ENCODE data around the gene CHMP2A. TPM values are rescaled to one million over a fixed set of nuclear protein-coding genes. Genes with fewer than 3 reads are reported as not detected.
A peak's percentile ranks its signal among the peaks of the same experiment; 100 is the strongest.

CHMP2A gene
- total RNA-seq, 1 experiment from 2014 or later: 191 TPM

DNA sequence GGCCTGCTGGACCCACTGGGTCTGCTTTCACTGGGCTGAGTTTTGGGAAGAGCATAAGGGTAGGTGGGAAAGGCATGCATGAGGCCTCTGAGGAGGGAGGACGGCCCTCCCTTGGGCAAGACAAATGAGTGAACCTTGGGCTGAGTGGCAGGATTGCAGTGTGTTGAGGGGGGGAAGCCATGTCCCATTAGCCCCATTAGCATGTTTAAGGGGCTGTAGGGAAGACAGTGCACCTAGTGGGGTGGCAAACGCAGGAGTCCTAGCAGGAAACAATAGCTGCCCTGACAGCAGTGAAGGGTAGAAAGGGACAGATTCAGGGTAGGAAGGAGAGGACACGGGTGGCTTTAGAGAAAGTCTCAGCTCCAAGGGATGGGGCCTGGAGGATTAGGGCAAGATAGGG lies 32.2 kb downstream of the CHMP2A start:
- Histone ChIP-seq H3K4me1 (ENCODE audit: control insufficient read depth, insufficient read depth, low read length) (peaks cover 20% of the 10 kb centered on the region), H3K27ac (ENCODE audit: low read length) (no peak overlapping the region), H3K9me3 (ENCODE audit: control insufficient read depth, insufficient read depth, low read depth, low read length) (no peaks in the 10 kb centered on the region), H3K36me3 (ENCODE audit: control insufficient read depth, insufficient read depth, low read length) (no peaks in the 10 kb centered on the region; the same call in 1 of the 2 replicates), H3K4me3 (ENCODE audit: low read depth in 2 of 2, low read length in 2 of 2) (no peak overlapping the region), H3K27me3 (ENCODE audit: control insufficient read depth, insufficient read depth, low read length) (no peaks in the 10 kb centered on the region)
- CTCF ChIA-PET: no interaction called here
- intact Hi-C loops (cut with micrococcal nuclease; ENCODE audit: unreplicated experiment) (no loop called here), in situ Hi-C loops (cut with HindIII; ENCODE audit: low pct_unique_long_range_greater_than_20kb, low sequenced_read_pairs) (no loop called here)
- TF ChIP-seq, protein P1, sequence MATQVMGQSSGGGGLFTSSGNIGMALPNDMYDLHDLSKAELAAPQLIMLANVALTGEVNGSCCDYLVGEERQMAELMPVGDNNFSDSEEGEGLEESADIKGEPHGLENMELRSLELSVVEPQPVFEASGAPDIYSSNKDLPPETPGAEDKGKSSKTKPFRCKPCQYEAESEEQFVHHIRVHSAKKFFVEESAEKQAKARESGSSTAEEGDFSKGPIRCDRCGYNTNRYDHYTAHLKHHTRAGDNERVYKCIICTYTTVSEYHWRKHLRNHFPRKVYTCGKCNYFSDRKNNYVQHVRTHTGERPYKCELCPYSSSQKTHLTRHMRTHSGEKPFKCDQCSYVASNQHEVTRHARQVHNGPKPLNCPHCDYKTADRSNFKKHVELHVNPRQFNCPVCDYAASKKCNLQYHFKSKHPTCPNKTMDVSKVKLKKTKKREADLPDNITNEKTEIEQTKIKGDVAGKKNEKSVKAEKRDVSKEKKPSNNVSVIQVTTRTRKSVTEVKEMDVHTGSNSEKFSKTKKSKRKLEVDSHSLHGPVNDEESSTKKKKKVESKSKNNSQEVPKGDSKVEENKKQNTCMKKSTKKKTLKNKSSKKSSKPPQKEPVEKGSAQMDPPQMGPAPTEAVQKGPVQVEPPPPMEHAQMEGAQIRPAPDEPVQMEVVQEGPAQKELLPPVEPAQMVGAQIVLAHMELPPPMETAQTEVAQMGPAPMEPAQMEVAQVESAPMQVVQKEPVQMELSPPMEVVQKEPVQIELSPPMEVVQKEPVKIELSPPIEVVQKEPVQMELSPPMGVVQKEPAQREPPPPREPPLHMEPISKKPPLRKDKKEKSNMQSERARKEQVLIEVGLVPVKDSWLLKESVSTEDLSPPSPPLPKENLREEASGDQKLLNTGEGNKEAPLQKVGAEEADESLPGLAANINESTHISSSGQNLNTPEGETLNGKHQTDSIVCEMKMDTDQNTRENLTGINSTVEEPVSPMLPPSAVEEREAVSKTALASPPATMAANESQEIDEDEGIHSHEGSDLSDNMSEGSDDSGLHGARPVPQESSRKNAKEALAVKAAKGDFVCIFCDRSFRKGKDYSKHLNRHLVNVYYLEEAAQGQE (IDR thresholded peaks at IDR 0.05; ENCODE audit: insufficient read depth in 1 of 2, low read depth in 2 of 2, low read length in 1 of 2): no peak
- TF ChIP-seq SIN3A (IDR thresholded peaks at IDR 0.05; ENCODE audit: borderline replicate concordance, insufficient read depth, low read depth, low read length) (no peak), POLR2AphosphoS5 (IDR thresholded peaks at IDR 0.05; ENCODE audit: low read depth, low read length) (no peak), TCF7L2 (IDR thresholded peaks at IDR 0.05; ENCODE audit: low read depth, low read length) (no peak)
- TF ChIP-seq, protein P2, sequence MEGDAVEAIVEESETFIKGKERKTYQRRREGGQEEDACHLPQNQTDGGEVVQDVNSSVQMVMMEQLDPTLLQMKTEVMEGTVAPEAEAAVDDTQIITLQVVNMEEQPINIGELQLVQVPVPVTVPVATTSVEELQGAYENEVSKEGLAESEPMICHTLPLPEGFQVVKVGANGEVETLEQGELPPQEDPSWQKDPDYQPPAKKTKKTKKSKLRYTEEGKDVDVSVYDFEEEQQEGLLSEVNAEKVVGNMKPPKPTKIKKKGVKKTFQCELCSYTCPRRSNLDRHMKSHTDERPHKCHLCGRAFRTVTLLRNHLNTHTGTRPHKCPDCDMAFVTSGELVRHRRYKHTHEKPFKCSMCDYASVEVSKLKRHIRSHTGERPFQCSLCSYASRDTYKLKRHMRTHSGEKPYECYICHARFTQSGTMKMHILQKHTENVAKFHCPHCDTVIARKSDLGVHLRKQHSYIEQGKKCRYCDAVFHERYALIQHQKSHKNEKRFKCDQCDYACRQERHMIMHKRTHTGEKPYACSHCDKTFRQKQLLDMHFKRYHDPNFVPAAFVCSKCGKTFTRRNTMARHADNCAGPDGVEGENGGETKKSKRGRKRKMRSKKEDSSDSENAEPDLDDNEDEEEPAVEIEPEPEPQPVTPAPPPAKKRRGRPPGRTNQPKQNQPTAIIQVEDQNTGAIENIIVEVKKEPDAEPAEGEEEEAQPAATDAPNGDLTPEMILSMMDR (IDR thresholded peaks at IDR 0.05): no peak
- no TSS peak for BruUV-seq (replicated peaks)
- DNase-seq (ENCODE audit: low read depth, low spot score) (no peak), ATAC-seq (no peak)
- POLR2A ChIA-PET: no interaction called here

GRCh38 chr19:58521651-58522050 lies 33.3 kb downstream of the CHMP2A start:
- POLR2A ChIA-PET: interaction anchor here (0.6 to 0.8 kb wide), 4 partner anchors 33 to 54 kb away, joined by 3 to 9 read pairs (median 8); partner anchors contain the start of genes CHMP2A and UBE2M
- Histone ChIP-seq H3K4me1 (ENCODE audit: control insufficient read depth, insufficient read depth, low read length) (peaks cover 20% of the 10 kb centered on the region), H3K27ac (ENCODE audit: low read length) (peak overlapping the region; percentile 75), H3K4me3 (ENCODE audit: low read depth in 2 of 2, low read length in 2 of 2) (peak overlapping the region in 1 of 2 experiments; percentile 38; a peak in 2 of 4 replicates), H3K9me3 (ENCODE audit: control insufficient read depth, insufficient read depth, low read depth, low read length) (no peaks in the 10 kb centered on the region), H3K36me3 (ENCODE audit: control insufficient read depth, insufficient read depth, low read length) (no peaks in the 10 kb centered on the region; the same call in 1 of the 2 replicates), H3K27me3 (ENCODE audit: control insufficient read depth, insufficient read depth, low read length) (no peaks in the 10 kb centered on the region)
- in situ Hi-C loops (cut with HindIII; ENCODE audit: low pct_unique_long_range_greater_than_20kb, low sequenced_read_pairs) (no loop called here), intact Hi-C loops (cut with micrococcal nuclease; ENCODE audit: unreplicated experiment) (no loop called here)
- no TSS peak for BruUV-seq (replicated peaks)
- TF ChIP-seq TCF7L2 (IDR thresholded peaks at IDR 0.05; ENCODE audit: low read depth, low read length) (no peak), POLR2AphosphoS5 (IDR thresholded peaks at IDR 0.05; ENCODE audit: low read depth, low read length) (no peak), SIN3A (IDR thresholded peaks at IDR 0.05; ENCODE audit: borderline replicate concordance, insufficient read depth, low read depth, low read length) (no peak)
- TF ChIP-seq, protein P2 (IDR thresholded peaks at IDR 0.05): no peak
- TF ChIP-seq, protein P1 (IDR thresholded peaks at IDR 0.05; ENCODE audit: insufficient read depth in 1 of 2, low read depth in 2 of 2, low read length in 1 of 2): no peak
- no peak for ATAC-seq
- CTCF ChIA-PET: interaction anchor here (0.6 to 3.0 kb wide), 2 partner anchors 22 to 58 kb away, joined by 5 to 11 read pairs; partner anchors contain the start of gene TRIM28
- no peak for DNase-seq (ENCODE audit: low read depth, low spot score)
